ENCODE results near the gene MOB3A. TPM values are rescaled to one million over a fixed set of nuclear protein-coding genes. Genes with fewer than 3 reads are reported as not detected.

The MOB3A gene
- total and polyA plus RNA-seq, 2 donors (not counting 1 experiment from before 2014, with no cell fraction given): 17.2 to 34.8 TPM

- Histone ChIP-seq H3K27me3 (ENCODE audit: control insufficient read depth, insufficient read depth, low read length) (no peaks in the 10 kb centered on the region), H3K4me3 (replicated peaks in 1 of 4; ENCODE audit: control extremely low read depth in 1 of 4, insufficient read depth in 1 of 4, low read depth in 3 of 4, low read length in 4 of 4) (no peak overlapping the region), H2AFZ (ENCODE audit: low read length) (no peak overlapping the region), H3K4me2 (ENCODE audit: extremely low read depth, insufficient read depth, low read length) (no peak overlapping the region), H3K36me3 (ENCODE audit: control insufficient read depth, insufficient read depth, low read length) (peaks cover 38% of the 10 kb centered on the region), H4K20me1 (ENCODE audit: control insufficient read depth, extremely low read depth, insufficient read depth, low read length) (no peaks in the 10 kb centered on the region), H3K4me1 (ENCODE audit: control insufficient read depth, extremely low read depth, insufficient read depth, low read length) (no peaks in the 10 kb centered on the region), H3K9me3 (ENCODE audit: control insufficient read depth, insufficient read depth, low read depth, low read length) (no peaks in the 10 kb centered on the region), H3K27ac (ENCODE audit: insufficient read depth, low read length) (no peak overlapping the region), H3K79me2 (ENCODE audit: control insufficient read depth, insufficient read depth, low read length) (peaks cover 21% of the 10 kb centered on the region), H3K9ac (ENCODE audit: insufficient read depth, low read length) (no peak overlapping the region)
- no peak for TF ChIP-seq CTCF (conservative IDR thresholded peaks at IDR 0.05 in 1 of 2, IDR thresholded peaks at IDR 0.05 in 1 of 2; ENCODE audit: low read depth in 1 of 2, low read length in 2 of 2)
- TF ChIP-seq EZH2 (IDR thresholded peaks at IDR 0.05; ENCODE audit: low read length, missing control alignments): no peak
- DNase-seq (ENCODE audit: low read depth in 2 of 2): no peak
Observed at GRCh38 chr19:2126879-2127518, 30.9 kb upstream of the MOB3A start.

- Histone ChIP-seq H3K4me2 (ENCODE audit: extremely low read depth, insufficient read depth, low read length) (no peak overlapping the region), H2AFZ (ENCODE audit: low read length) (no peak overlapping the region), H3K27me3 (ENCODE audit: control insufficient read depth, insufficient read depth, low read length) (no peaks in the 10 kb centered on the region), H3K27ac (ENCODE audit: insufficient read depth, low read length) (no peak overlapping the region), H3K9me3 (ENCODE audit: control insufficient read depth, insufficient read depth, low read depth, low read length) (no peaks in the 10 kb centered on the region), H3K4me1 (ENCODE audit: control insufficient read depth, extremely low read depth, insufficient read depth, low read length) (no peaks in the 10 kb centered on the region), H3K36me3 (ENCODE audit: control insufficient read depth, insufficient read depth, low read length) (peaks cover 42% of the 10 kb centered on the region), H4K20me1 (ENCODE audit: control insufficient read depth, extremely low read depth, insufficient read depth, low read length) (no peaks in the 10 kb centered on the region), H3K79me2 (ENCODE audit: control insufficient read depth, insufficient read depth, low read length) (peaks cover 3% of the 10 kb centered on the region), H3K9ac (ENCODE audit: insufficient read depth, low read length) (no peak overlapping the region), H3K4me3 (replicated peaks in 1 of 4; ENCODE audit: control extremely low read depth in 1 of 4, insufficient read depth in 1 of 4, low read depth in 3 of 4, low read length in 4 of 4) (no peak overlapping the region)
- DNase-seq (ENCODE audit: low read depth in 2 of 2): peak in 1 of 2 donors; percentile 5
- TF ChIP-seq CTCF (conservative IDR thresholded peaks at IDR 0.05 in 1 of 2, IDR thresholded peaks at IDR 0.05 in 1 of 2; ENCODE audit: low read depth in 1 of 2, low read length in 2 of 2) (no peak), EZH2 (IDR thresholded peaks at IDR 0.05; ENCODE audit: low read length, missing control alignments) (no peak)
Observed at GRCh38 chr19:2123682-2124387, 27.7 kb upstream of the MOB3A start.

- Histone ChIP-seq H3K4me2 (ENCODE audit: extremely low read depth, insufficient read depth, low read length) (no peak overlapping the region), H3K79me2 (ENCODE audit: control insufficient read depth, insufficient read depth, low read length) (peaks cover 2% of the 10 kb centered on the region), H3K9me3 (ENCODE audit: control insufficient read depth, insufficient read depth, low read depth, low read length) (no peaks in the 10 kb centered on the region), H3K27me3 (ENCODE audit: control insufficient read depth, insufficient read depth, low read length) (no peaks in the 10 kb centered on the region), H3K4me3 (replicated peaks in 1 of 4; ENCODE audit: control extremely low read depth in 1 of 4, insufficient read depth in 1 of 4, low read depth in 3 of 4, low read length in 4 of 4) (no peak overlapping the region), H3K27ac (ENCODE audit: insufficient read depth, low read length) (no peak overlapping the region), H3K36me3 (ENCODE audit: control insufficient read depth, insufficient read depth, low read length) (peaks cover 50% of the 10 kb centered on the region), H4K20me1 (ENCODE audit: control insufficient read depth, extremely low read depth, insufficient read depth, low read length) (no peaks in the 10 kb centered on the region), H2AFZ (ENCODE audit: low read length) (no peak overlapping the region), H3K4me1 (ENCODE audit: control insufficient read depth, extremely low read depth, insufficient read depth, low read length) (no peaks in the 10 kb centered on the region), H3K9ac (ENCODE audit: insufficient read depth, low read length) (no peak overlapping the region)
- no peak for DNase-seq (ENCODE audit: low read depth in 2 of 2)
- TF ChIP-seq EZH2 (IDR thresholded peaks at IDR 0.05; ENCODE audit: low read length, missing control alignments): no peak
- no peak for TF ChIP-seq CTCF (conservative IDR thresholded peaks at IDR 0.05 in 1 of 2, IDR thresholded peaks at IDR 0.05 in 1 of 2; ENCODE audit: low read depth in 1 of 2, low read length in 2 of 2)
Observed at GRCh38 chr19:2122982-2123381, 26.9 kb upstream of the MOB3A start.
